Stomach (tissue), 9 donors: Measurements from ENCODE around the gene ZMYND8. TPM values are rescaled to one million over a fixed set of nuclear protein-coding genes. Genes with fewer than 3 reads are reported as not detected.

Source experiments
- DNase-seq, 2 donors: peaks; one replicate each; pipeline versions ENCODE4 v3.0.0 to v3.0.0-alpha.2; 2013 to 2019
- H3K27ac ChIP-seq, 5 donors: fragments of 200-600 bp in 4 of 5; sonication (generic) in 4 of 5; one replicate each; pipeline ENCODE4 v1.5.1; 2013 to 2019; ENCODE audit warnings: mild to moderate bottlenecking in 1 of 5, moderate library complexity in 1 of 5
- H3K27me3 ChIP-seq, 3 donors: fragments of 200-600 bp; sonication (generic); one replicate each; pipeline ENCODE4 v1.5.1; 2017 to 2019; ENCODE audit warnings: mixed run types in 1 of 3
- H3K36me3 ChIP-seq, 4 donors: fragments of 200-600 bp; sonication (generic); 1 replicate in 3 of 4; 2 replicates in 1 of 4; pipeline ENCODE4 v1.5.1; 2016 to 2019
- H3K4me1 ChIP-seq, 4 donors: fragments of 200-600 bp; sonication (generic); one replicate each; pipeline ENCODE4 v1.5.1; 2016 to 2019
- H3K4me3 ChIP-seq, 4 donors: fragments of 200-600 bp; sonication (generic) in 3 of 4; one replicate each; pipeline ENCODE4 v1.5.1; 2016 to 2019; ENCODE audit warnings: mild to moderate bottlenecking in 1 of 4
- H3K9me3 ChIP-seq, 4 donors: fragments of 200-600 bp; sonication (generic); one replicate each; pipeline ENCODE4 v1.5.1; 2016 to 2019
- CTCF ChIP-seq, 7 experiments: fragments of 450-650 bp in 4 of 7; fragments of 200-600 bp in 3 of 7; sonication (generic) in 3 of 7; IDR thresholded peaks; one replicate each; pipeline ENCODE4 v1.5.1; 2016 to 2019; ENCODE audit warnings: antibody characterized with exemption in 7 of 7, control low read depth in 2 of 7, mild to moderate bottlenecking in 1 of 7
- EP300 ChIP-seq: sonication (generic); formaldehyde crosslinking; IDR thresholded peaks from one replicate; pipeline ENCODE4 v1.6.1; 2017; ENCODE audit warnings: antibody characterized with exemption
- POLR2A ChIP-seq, 4 donors: fragments of 450-650 bp; IDR thresholded peaks; one replicate each; pipeline ENCODE4 v1.6.1; 2016; ENCODE audit warnings: antibody characterized with exemption in 4 of 4, control low read depth in 2 of 4, mild to moderate bottlenecking in 1 of 4, moderate library complexity in 1 of 4
- POLR2AphosphoS5 ChIP-seq, 3 donors: sonication (generic); formaldehyde crosslinking; IDR thresholded peaks; one replicate each; pipeline ENCODE4 v1.6.1; 2016; ENCODE audit warnings: antibody characterized with exemption in 3 of 3
- WGBS, 5 donors: extraction: QIAGEN DNeasy Blood & Tissue Kit in 3 of 5; methylation state at CpG; one replicate each; pipeline versions ENCODE4 v1.1.5 to v1.1.7; 2013 to 2018; 5-methylcytosine and 5-hydroxymethylcytosine counted together
- intact Hi-C: fragments of 100-400 bp; cut with DNase I; formaldehyde crosslinking; loops from one replicate; pipeline ENCODE4 v1.15.1; 2023; ENCODE audit warnings: low total_unique reads
- polyA plus RNA-seq, 3 donors: library from polyadenylated mRNA; stranded (reverse); fragments of 200-250 nt; gene quantifications; one replicate each; pipeline ENCODE4 v1.2.3, GENCODE V29; 2013
- total RNA-seq, 5 donors: library from RNA; depleted of rRNA; stranded (reverse); fragments of >200 nt; gene quantifications; one replicate each; pipeline versions ENCODE4 v1.1.0 to v1.2.3, GENCODE V29; 2014 to 2016
- donor health status: healthy with polysubstance abuse.
- donor health status: Bipolar disorder and iron deficiency.
- donor health status: healthy.

Gene ZMYND8
- total and polyA plus RNA-seq, 8 donors: 9.2 to 82.6 (median 39.4) TPM

- WGBS, 5 donors: 82 to 92% (median 88%) methylated on average over 9 of the region's 9 CpGs
- Histone ChIP-seq H3K4me1 (no peaks in the 10 kb centered on the region), H3K27ac (no peak overlapping the region), H3K27me3 (no peaks in the 10 kb centered on the region), H3K9me3 (no peaks in the 10 kb centered on the region), H3K4me3 (no peak overlapping the region), H3K36me3 (peaks cover 0 to 5% (median 5%) of the 10 kb centered on the region in 4 donors)
- TF ChIP-seq EP300: no peak
- no peak for TF ChIP-seq CTCF (IDR thresholded peaks at IDR 0.05)
- TF ChIP-seq POLR2AphosphoS5 (IDR thresholded peaks at IDR 0.05): no peak
- no peak for TF ChIP-seq POLR2A (IDR thresholded peaks at IDR 0.05)
- intact Hi-C loops: no loop called here
- no peak for DNase-seq
Measured at GRCh38 chr20:47167846-47168245, 188.7 kb downstream of the ZMYND8 start.

DNA sequence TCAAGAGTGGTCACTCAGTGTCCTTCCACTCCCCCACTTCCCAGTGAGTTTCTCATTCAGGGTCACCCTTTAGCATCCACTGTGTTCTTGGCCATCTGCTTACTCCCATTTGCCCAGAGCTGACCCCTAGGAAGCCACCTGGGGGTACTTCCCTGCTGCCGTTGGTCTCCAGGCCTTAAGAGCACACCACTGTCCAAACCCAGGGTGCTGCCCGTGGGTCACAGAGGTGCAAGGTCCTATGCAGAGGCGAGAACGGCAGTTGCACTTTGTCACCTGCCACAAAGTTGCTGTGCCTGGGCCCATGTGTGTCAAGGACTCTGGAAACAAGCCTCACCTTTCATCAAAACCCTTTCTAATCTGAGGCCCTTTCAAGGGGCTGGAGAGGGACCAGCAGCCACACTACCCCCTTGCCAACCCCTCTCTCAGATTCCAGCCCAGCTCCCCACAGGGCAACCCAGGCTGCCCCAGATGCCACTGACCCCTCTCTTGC, 191.1 kb downstream of the ZMYND8 start:
- no peak for DNase-seq
- Histone ChIP-seq H3K9me3 (no peaks in the 10 kb centered on the region), H3K4me3 (no peak overlapping the region), H3K27ac (no peak overlapping the region), H3K36me3 (no peaks in the 10 kb centered on the region), H3K27me3 (no peaks in the 10 kb centered on the region), H3K4me1 (no peaks in the 10 kb centered on the region)
- TF ChIP-seq CTCF (IDR thresholded peaks at IDR 0.05): no peak
- whole genome bisulfite sequencing, 5 donors: 77 to 95% (median 80%) methylated on average over 4 of the region's 4 CpGs
- intact Hi-C loops: no loop called here

- no peak overlapping the region for H3K27ac ChIP-seq
- WGBS, 5 donors: 87 to 93% (median 90%) methylated on average over 13 of the region's 13 CpGs
- no peak for DNase-seq
- H3K4me1 ChIP-seq: no peaks in the 10 kb centered on the region
- no peaks in the 10 kb centered on the region for H3K27me3 ChIP-seq
- TF ChIP-seq CTCF (IDR thresholded peaks at IDR 0.05): no peak
- no peak for TF ChIP-seq POLR2AphosphoS5 (IDR thresholded peaks at IDR 0.05)
- no peak for TF ChIP-seq EP300
- TF ChIP-seq POLR2A (IDR thresholded peaks at IDR 0.05): no peak
- intact Hi-C loops: no loop called here
- no peaks in the 10 kb centered on the region for H3K36me3 ChIP-seq
- H3K9me3 ChIP-seq: no peaks in the 10 kb centered on the region
- H3K4me3 ChIP-seq: no peak overlapping the region
Measured at GRCh38 chr20:47164140-47164539, 192.4 kb downstream of the ZMYND8 start.

- no peaks in the 10 kb centered on the region for H3K36me3 ChIP-seq
- intact Hi-C loops: no loop called here
- WGBS, 5 donors: 91 to 96% (median 93%) methylated on average over 10 of the region's 10 CpGs
- H3K9me3 ChIP-seq: no peaks in the 10 kb centered on the region
- H3K4me1 ChIP-seq: no peaks in the 10 kb centered on the region
- TF ChIP-seq CTCF (IDR thresholded peaks at IDR 0.05) (no peak), EP300 (no peak), POLR2AphosphoS5 (IDR thresholded peaks at IDR 0.05) (no peak), POLR2A (IDR thresholded peaks at IDR 0.05) (no peak)
- no peaks in the 10 kb centered on the region for H3K27me3 ChIP-seq
- DNase-seq: no peak
- no peak overlapping the region for H3K4me3 ChIP-seq
- no peak overlapping the region for H3K27ac ChIP-seq
Measured at GRCh38 chr20:47161411-47161810, 195.1 kb downstream of the ZMYND8 start.
